Mesenchymal stem cell (in vitro differentiated cells and primary cell): ENCODE measurements around the gene TMC2.

Source experiments
- DNase-seq: peaks from one replicate; pipeline ENCODE4 v3.0.0-alpha.2; 2013
- H2AFZ ChIP-seq: one replicate; pipeline ENCODE4 v1.6.1; 2013; ENCODE audit warnings: low read depth, mild to moderate bottlenecking, control low read depth, inconsistent platforms, low read length, moderate library complexity
- H2AK5ac ChIP-seq: 2 replicates; pipeline ENCODE4 v1.6.1; 2013; ENCODE audit warnings: low read length, moderate library complexity, mild to moderate bottlenecking, inconsistent platforms; ENCODE audit not compliant: severe bottlenecking
- H2BK120ac ChIP-seq: one replicate; pipeline ENCODE4 v1.6.1; 2013; ENCODE audit warnings: low read depth, mild to moderate bottlenecking, inconsistent platforms, low read length, moderate library complexity
- H2BK12ac ChIP-seq, 2 experiments: one replicate each; pipeline ENCODE4 v1.6.1; 2013; ENCODE audit warnings: inconsistent platforms in 2 of 2, low read length in 2 of 2, mild to moderate bottlenecking in 2 of 2, moderate library complexity in 2 of 2, control low read depth in 1 of 2
- H2BK15ac ChIP-seq: one replicate; pipeline ENCODE4 v1.6.1; 2013; ENCODE audit warnings: mild to moderate bottlenecking, low read depth, inconsistent platforms; ENCODE audit not compliant: poor library complexity, severe bottlenecking
- H2BK5ac ChIP-seq: 2 replicates; pipeline ENCODE4 v1.6.1; 2013; ENCODE audit warnings: low read depth, mild to moderate bottlenecking, low read length, control low read depth, inconsistent platforms; ENCODE audit not compliant: poor library complexity, severe bottlenecking
- H3K14ac ChIP-seq, 2 experiments: one replicate each; pipeline ENCODE4 v1.6.1; 2013; ENCODE audit warnings: inconsistent platforms in 2 of 2, low read length in 2 of 2, control low read depth in 1 of 2, mild to moderate bottlenecking in 1 of 2, moderate library complexity in 1 of 2
- H3K18ac ChIP-seq, 2 experiments: one replicate each; pipeline ENCODE4 v1.6.1; 2013; ENCODE audit warnings: inconsistent platforms in 2 of 2, low read length in 2 of 2, control low read depth in 1 of 2, low read depth in 1 of 2, mild to moderate bottlenecking in 1 of 2
- H3K23ac ChIP-seq, 2 experiments: one replicate each; pipeline ENCODE4 v1.6.1; 2013; ENCODE audit warnings: inconsistent platforms in 2 of 2, low read length in 2 of 2, mild to moderate bottlenecking in 2 of 2, moderate library complexity in 2 of 2, control low read depth in 1 of 2
- H3K27ac ChIP-seq: 2 replicates; pipeline ENCODE4 v1.5.1; 2013; ENCODE audit warnings: mild to moderate bottlenecking, moderate library complexity, low read length, control low read depth, inconsistent platforms; ENCODE audit not compliant: poor library complexity, severe bottlenecking
- H3K27me3 ChIP-seq, 2 experiments: 2 replicates each; pipeline versions ENCODE4 v1.6.1 to v1.7.0; 2013; ENCODE audit warnings: low read length in 2 of 2, mild to moderate bottlenecking in 2 of 2, moderate library complexity in 2 of 2, control low read depth in 1 of 2, inconsistent platforms in 1 of 2; ENCODE audit not compliant: control insufficient read depth in 1 of 2, insufficient read depth in 1 of 2
- H3K36me3 ChIP-seq, 2 experiments: 2 replicates each; pipeline versions ENCODE4 v1.6.1 to v1.7.0; 2013; ENCODE audit warnings: low read length in 2 of 2, control low read depth in 1 of 2, inconsistent platforms in 1 of 2, low read depth in 1 of 2, mild to moderate bottlenecking in 1 of 2; ENCODE audit not compliant: insufficient read depth in 2 of 2, control insufficient read depth in 1 of 2
- H3K4ac ChIP-seq, 2 experiments: one replicate each; pipeline ENCODE4 v1.6.1; 2013; ENCODE audit warnings: inconsistent platforms in 2 of 2, low read length in 2 of 2, mild to moderate bottlenecking in 2 of 2, moderate library complexity in 2 of 2, control low read depth in 1 of 2, low read depth in 1 of 2
- H3K4me1 ChIP-seq: 2 replicates; pipeline ENCODE4 v1.6.1; 2013; ENCODE audit warnings: low read depth, low read length, control low read depth; ENCODE audit not compliant: control insufficient read depth, insufficient read depth
- H3K4me2 ChIP-seq: 2 replicates; pipeline ENCODE4 v1.6.1; 2013; ENCODE audit warnings: low read length, mild to moderate bottlenecking, inconsistent platforms; ENCODE audit not compliant: poor library complexity, severe bottlenecking
- H3K4me3 ChIP-seq, 2 experiments: 2 replicates each; pipeline versions ENCODE4 v1.5.1 to v1.7.0; 2013; ENCODE audit warnings: low read length in 2 of 2, mild to moderate bottlenecking in 2 of 2, control low read depth in 1 of 2, low read depth in 1 of 2; ENCODE audit not compliant: insufficient read depth in 1 of 2
- H3K79me1 ChIP-seq: replicated peaks from 2 replicates; pipeline ENCODE4 v1.6.1; 2013; ENCODE audit warnings: mild to moderate bottlenecking, control low read depth, low read length, inconsistent platforms; ENCODE audit not compliant: poor library complexity, severe bottlenecking
- H3K9ac ChIP-seq: 2 replicates; pipeline ENCODE4 v1.7.0; 2013; ENCODE audit warnings: mild to moderate bottlenecking, low read length, moderate library complexity
- H3K9me3 ChIP-seq: 2 replicates; pipeline ENCODE4 v1.7.0; 2013; ENCODE audit warnings: mild to moderate bottlenecking, low read length; ENCODE audit not compliant: control insufficient read depth
- H4K8ac ChIP-seq: one replicate; pipeline ENCODE4 v1.6.1; 2013; ENCODE audit warnings: inconsistent platforms, mild to moderate bottlenecking, low read length, moderate library complexity
- H4K91ac ChIP-seq: one replicate; pipeline ENCODE4 v1.6.1; 2013; ENCODE audit warnings: mild to moderate bottlenecking, low read length, inconsistent platforms
- WGBS: methylation state at CpG from one replicate; pipeline ENCODE4 v1.1.7; 2013; ENCODE audit warnings: mixed read lengths; 5-methylcytosine and 5-hydroxymethylcytosine counted together

Gene TMC2

DNA sequence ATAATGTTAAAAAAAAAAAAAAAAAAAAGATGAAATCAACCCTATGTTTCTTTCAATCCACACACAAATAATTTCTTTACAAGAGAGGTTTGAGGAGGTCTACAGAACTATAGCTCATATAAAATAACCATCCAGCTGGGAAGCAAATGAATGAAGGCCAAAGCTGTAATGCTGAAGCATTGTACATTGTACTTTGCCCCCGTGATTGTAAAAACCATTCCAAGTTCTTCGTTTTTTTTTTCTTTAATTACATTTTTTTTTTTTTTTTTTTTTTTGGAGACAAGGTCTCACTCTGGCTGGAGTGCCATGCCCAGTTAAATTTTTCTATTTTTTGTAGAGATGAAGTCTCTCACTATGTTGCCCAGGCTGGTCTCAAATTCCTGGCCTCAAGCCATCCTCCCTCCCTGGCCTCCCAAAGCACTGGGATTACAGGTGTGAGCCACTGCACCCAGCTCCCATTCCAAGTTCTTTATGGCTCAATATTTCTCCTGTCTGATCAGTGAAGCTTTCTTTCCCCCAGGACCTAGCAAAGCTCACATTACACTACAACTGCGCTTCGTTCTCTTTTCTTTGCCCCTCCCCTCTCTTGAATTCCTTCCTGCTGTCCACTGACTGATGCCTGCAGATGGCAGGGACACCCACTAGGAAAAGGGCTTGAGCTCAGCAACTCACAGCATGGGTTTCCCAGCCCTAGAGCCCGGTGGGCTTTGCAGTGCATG, 63.1 kb downstream of the TMC2 start:
- Histone ChIP-seq H3K27ac (no peak overlapping the region), H2BK12ac (no peak overlapping the region)
- 66% methylated on average over 3 of the region's 5 CpGs for WGBS

DNA sequence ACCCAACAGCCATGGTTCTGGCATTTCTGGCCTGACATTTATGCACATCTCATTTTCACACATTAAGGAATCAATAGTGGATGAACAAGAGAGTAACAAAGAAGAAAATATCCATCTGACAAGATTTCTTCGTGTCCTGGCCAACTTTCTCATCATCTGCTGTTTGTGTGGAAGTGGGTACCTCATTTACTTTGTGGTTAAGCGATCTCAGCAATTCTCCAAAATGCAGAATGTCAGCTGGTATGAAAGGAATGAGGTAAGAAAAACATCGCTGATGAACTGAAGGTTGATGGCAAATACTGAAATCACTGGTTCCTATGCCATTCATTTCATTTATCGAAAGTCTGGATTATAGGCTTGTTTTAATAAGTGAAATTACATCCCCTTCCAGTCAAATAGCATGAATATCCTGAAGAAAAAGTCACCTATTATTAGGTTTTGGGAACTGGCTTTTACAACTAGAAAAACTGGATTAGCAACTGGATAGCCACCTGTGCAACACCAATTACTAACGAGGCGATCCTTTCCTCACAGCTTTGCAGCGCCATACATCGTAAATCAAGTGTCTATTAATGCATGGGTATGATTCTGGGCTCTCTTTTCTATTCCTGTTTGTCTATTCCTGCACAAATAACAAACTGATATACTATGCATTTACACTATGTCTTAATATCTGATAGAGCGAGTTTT, 65.8 kb downstream of the TMC2 start:
- 93% methylated on average over 4 of the region's 9 CpGs for WGBS
- Histone ChIP-seq H3K36me3 (no peaks in the 10 kb centered on the region), H3K14ac (no peak overlapping the region)

More for the DNA sequence above, 63.1 kb downstream of the TMC2 start:
- H3K4ac ChIP-seq = no peak overlapping the region
- no peak for DNase-seq
- H3K9ac ChIP-seq = no peak overlapping the region
- H2AK5ac ChIP-seq = no peak overlapping the region
- no peak overlapping the region for H2AFZ ChIP-seq
- H3K4me1 ChIP-seq = peaks cover 7% of the 10 kb centered on the region
- H4K91ac ChIP-seq = no peak overlapping the region
- no peaks in the 10 kb centered on the region for H3K9me3 ChIP-seq
- H3K23ac ChIP-seq = no peak overlapping the region
- H3K79me1 ChIP-seq = no peaks in the 10 kb centered on the region
- no peak overlapping the region for H2BK5ac ChIP-seq
- no peak overlapping the region for H3K18ac ChIP-seq
- no peak overlapping the region for H2BK15ac ChIP-seq
- H2BK120ac ChIP-seq = no peak overlapping the region
- no peak overlapping the region for H3K4me3 ChIP-seq
- no peaks in the 10 kb centered on the region for H3K36me3 ChIP-seq
- no peak overlapping the region for H3K14ac ChIP-seq
- H4K8ac ChIP-seq = no peak overlapping the region
- H3K27me3 ChIP-seq = no peaks in the 10 kb centered on the region
- H3K4me2 ChIP-seq = no peak overlapping the region

DNA sequence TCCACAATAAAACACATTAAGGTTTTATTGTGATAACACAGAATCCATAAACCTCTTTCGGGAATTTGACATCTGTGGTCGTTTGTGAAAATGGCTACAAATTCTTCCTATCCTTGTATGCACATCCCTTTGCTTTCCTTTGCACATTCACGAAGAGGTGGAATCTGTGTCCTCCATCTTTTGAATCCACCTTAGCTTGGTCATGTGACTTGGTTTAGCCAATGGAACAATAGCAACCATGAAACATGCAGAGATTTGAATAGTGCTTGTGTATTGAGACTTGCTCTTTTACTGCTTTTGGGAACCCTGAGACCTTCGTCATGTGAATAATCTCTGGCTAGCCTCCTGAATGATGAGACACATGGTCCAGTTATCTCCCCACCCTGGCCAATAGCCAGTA, 66.4 kb downstream of the TMC2 start:
- Histone ChIP-seq H3K4ac (no peak overlapping the region), H4K8ac (no peak overlapping the region), H3K27me3 (no peaks in the 10 kb centered on the region), H3K36me3 (no peaks in the 10 kb centered on the region), H3K9ac (no peak overlapping the region), H2AFZ (no peak overlapping the region), H3K27ac (no peak overlapping the region), H4K91ac (no peak overlapping the region), H3K79me1 (no peaks in the 10 kb centered on the region), H2BK120ac (no peak overlapping the region), H3K9me3 (peaks cover 26% of the 10 kb centered on the region), H3K23ac (no peak overlapping the region), H3K4me2 (no peak overlapping the region), H3K4me1 (peaks cover 4% of the 10 kb centered on the region), H2BK12ac (no peak overlapping the region), H3K14ac (no peak overlapping the region), H2BK5ac (no peak overlapping the region), H2BK15ac (no peak overlapping the region), H2AK5ac (no peak overlapping the region), H3K4me3 (no peak overlapping the region), H3K18ac (no peak overlapping the region)
- no peak for DNase-seq
- 78% methylated on average over 4 of the region's 4 CpGs for WGBS

More for the DNA sequence above, 65.8 kb downstream of the TMC2 start:
- H3K4me1 ChIP-seq = peaks cover 4% of the 10 kb centered on the region
- H3K9ac ChIP-seq = no peak overlapping the region
- no peak overlapping the region for H3K4me3 ChIP-seq
- H2AK5ac ChIP-seq = no peak overlapping the region
- H2BK5ac ChIP-seq = no peak overlapping the region
- H3K27ac ChIP-seq = peak overlapping the region; percentile 30
- H3K9me3 ChIP-seq = peaks cover 21% of the 10 kb centered on the region
- no peak overlapping the region for H2BK15ac ChIP-seq
- no peak for DNase-seq
- H3K23ac ChIP-seq = no peak overlapping the region
- no peaks in the 10 kb centered on the region for H3K27me3 ChIP-seq
- no peak overlapping the region for H4K91ac ChIP-seq
- H3K4ac ChIP-seq = no peak overlapping the region
- no peak overlapping the region for H2BK120ac ChIP-seq
- no peaks in the 10 kb centered on the region for H3K79me1 ChIP-seq
- H3K4me2 ChIP-seq = no peak overlapping the region
- H2AFZ ChIP-seq = no peak overlapping the region
- no peak overlapping the region for H4K8ac ChIP-seq
- H2BK12ac ChIP-seq = no peak overlapping the region
- no peak overlapping the region for H3K18ac ChIP-seq

- H2AFZ ChIP-seq = no peak overlapping the region
Observed at GRCh38 chr20:2603816-2604505, 67.6 kb downstream of the TMC2 start.

More at GRCh38 chr20:2603816-2604505, 67.6 kb downstream of the TMC2 start:
- H2BK5ac ChIP-seq = no peak overlapping the region
- no peak overlapping the region for H3K14ac ChIP-seq
- H3K4me3 ChIP-seq = no peak overlapping the region
- H3K36me3 ChIP-seq = no peaks in the 10 kb centered on the region
- DNase-seq = no peak
- H2AK5ac ChIP-seq = no peak overlapping the region
- no peak overlapping the region for H3K18ac ChIP-seq
- no peak overlapping the region for H3K9ac ChIP-seq
- no peak overlapping the region for H2BK12ac ChIP-seq
- H3K23ac ChIP-seq = no peak overlapping the region
- no peak overlapping the region for H3K4me2 ChIP-seq
- no peak overlapping the region for H4K8ac ChIP-seq
- no peak overlapping the region for H2BK15ac ChIP-seq
- H3K27ac ChIP-seq = no peak overlapping the region
- H3K27me3 ChIP-seq = no peaks in the 10 kb centered on the region
- peaks cover 29% of the 10 kb centered on the region for H3K9me3 ChIP-seq
- WGBS = 70% methylated on average over 6 of the region's 7 CpGs
- peaks cover 4% of the 10 kb centered on the region for H3K4me1 ChIP-seq
- H3K79me1 ChIP-seq = no peaks in the 10 kb centered on the region
- H2BK120ac ChIP-seq = no peak overlapping the region
- no peak overlapping the region for H4K91ac ChIP-seq
- H3K4ac ChIP-seq = no peak overlapping the region
